ENCODE data around the gene GSN. TPM values are rescaled to one million over a fixed set of nuclear protein-coding genes. Genes with fewer than 3 reads are reported as not detected.

The GSN gene
- total RNA-seq, 1 donor from 2014 or later: 72.1 TPM

GRCh38 chr9:121271368-121272341 lies 3.7 kb downstream of the GSN start:
- no peak for DNase-seq (ENCODE audit: low spot score)
- Mint-ChIP-seq H3K36me3 (peaks cover 1% of the 10 kb centered on the region), H3K4me1 (peaks cover 40% of the 10 kb centered on the region), H3K27me3 (ENCODE audit: insufficient read depth, low read depth) (peaks cover 5% of the 10 kb centered on the region), H3K4me3 (peak overlapping the region; percentile 33), H3K9me3 (no peaks in the 10 kb centered on the region), H3K27ac (no peak overlapping the region)
- TF ChIP-seq EZH2phosphoT487 (IDR thresholded peaks at IDR 0.05) (no peak), EZH2 (IDR thresholded peaks at IDR 0.05) (no peak), CTCF (IDR thresholded peaks at IDR 0.05) (no peak)
- Histone ChIP-seq H3K4me2 (no peak overlapping the region), H3K27ac (no peak overlapping the region), H3K79me2 (ENCODE audit: low read depth) (no peaks in the 10 kb centered on the region), H3K27me3 (peaks cover 30% of the 10 kb centered on the region), H3K9ac (no peak overlapping the region), H3K9me3 (ENCODE audit: low read depth) (no peaks in the 10 kb centered on the region), H3F3A (ENCODE audit: low read depth) (peaks cover 29% of the 10 kb centered on the region), H4K20me1 (ENCODE audit: low read depth) (no peaks in the 10 kb centered on the region), H3K4me1 (peaks cover 23% of the 10 kb centered on the region), H3K36me3 (no peaks in the 10 kb centered on the region), H2AFZ (replicated peaks) (no peak overlapping the region), H3K4me3 (no peak overlapping the region)

GRCh38 chr9:121272401-121272948 lies 4.5 kb downstream of the GSN start:
- Histone ChIP-seq H3F3A (ENCODE audit: low read depth) (peaks cover 21% of the 10 kb centered on the region), H3K4me2 (no peak overlapping the region), H2AFZ (replicated peaks) (no peak overlapping the region), H3K27ac (no peak overlapping the region), H3K9ac (no peak overlapping the region), H4K20me1 (ENCODE audit: low read depth) (no peaks in the 10 kb centered on the region), H3K27me3 (peaks cover 22% of the 10 kb centered on the region), H3K4me3 (no peak overlapping the region), H3K36me3 (no peaks in the 10 kb centered on the region), H3K79me2 (ENCODE audit: low read depth) (no peaks in the 10 kb centered on the region), H3K9me3 (ENCODE audit: low read depth) (no peaks in the 10 kb centered on the region), H3K4me1 (peaks cover 15% of the 10 kb centered on the region)
- no peaks in the 10 kb centered on the region for H3K9me3 Mint-ChIP-seq
- H3K36me3 Mint-ChIP-seq: peaks cover 1% of the 10 kb centered on the region
- no peak for DNase-seq (ENCODE audit: low spot score)
- TF ChIP-seq EZH2 (IDR thresholded peaks at IDR 0.05) (no peak), CTCF (IDR thresholded peaks at IDR 0.05) (no peak), EZH2phosphoT487 (IDR thresholded peaks at IDR 0.05) (no peak)
- H3K4me3 Mint-ChIP-seq: no peak overlapping the region
- no peak overlapping the region for H3K27ac Mint-ChIP-seq
- H3K27me3 Mint-ChIP-seq (ENCODE audit: insufficient read depth, low read depth): peaks cover 5% of the 10 kb centered on the region
- peaks cover 34% of the 10 kb centered on the region for H3K4me1 Mint-ChIP-seq

GRCh38 chr9:121273064-121273775 lies 5.3 kb downstream of the GSN start:
- no peaks in the 10 kb centered on the region for H3K9me3 ChIP-seq (ENCODE audit: low read depth)
- H4K20me1 ChIP-seq (ENCODE audit: low read depth): no peaks in the 10 kb centered on the region
- no peaks in the 10 kb centered on the region for H3K79me2 ChIP-seq (ENCODE audit: low read depth)
- peaks cover 35% of the 10 kb centered on the region for H3K4me1 Mint-ChIP-seq
- H3K27ac ChIP-seq: no peak overlapping the region
- H3F3A ChIP-seq (ENCODE audit: low read depth): peaks cover 16% of the 10 kb centered on the region
- TF ChIP-seq CTCF (IDR thresholded peaks at IDR 0.05) (no peak), EZH2 (IDR thresholded peaks at IDR 0.05) (no peak), EZH2phosphoT487 (IDR thresholded peaks at IDR 0.05) (no peak)
- H3K27me3 ChIP-seq: peaks cover 21% of the 10 kb centered on the region
- no peak overlapping the region for H3K4me3 Mint-ChIP-seq
- H3K27ac Mint-ChIP-seq: no peak overlapping the region
- H3K4me1 ChIP-seq: peaks cover 13% of the 10 kb centered on the region
- H2AFZ ChIP-seq (replicated peaks): no peak overlapping the region
- H3K4me2 ChIP-seq: no peak overlapping the region
- H3K9me3 Mint-ChIP-seq: no peaks in the 10 kb centered on the region
- H3K36me3 Mint-ChIP-seq: peaks cover 1% of the 10 kb centered on the region
- H3K4me3 ChIP-seq: no peak overlapping the region
- H3K9ac ChIP-seq: no peak overlapping the region
- no peak for DNase-seq (ENCODE audit: low spot score)
- H3K27me3 Mint-ChIP-seq (ENCODE audit: insufficient read depth, low read depth): peaks cover 2% of the 10 kb centered on the region
- H3K36me3 ChIP-seq: no peaks in the 10 kb centered on the region

All from neural progenitor cell (in vitro differentiated cells).